OCI-LY3 (cell line): Measurements from ENCODE around the gene HSPG2.

Experiments used
- EZH2phosphoT487 ChIP-seq: fragments of 200-600 bp; shearing (Covaris generic); IDR thresholded peaks from 2 replicates; pipeline ENCODE4 v1.6.1; 2018; ENCODE audit warnings: antibody characterized with exemption, mixed run types, low read depth
- TF ChIP-seq, protein P1 (sequence below): fragments of 200-600, 300-600 bp; sonication (generic); IDR thresholded peaks from 2 replicates; pipeline ENCODE4 v1.5.1; 2014; ENCODE audit warnings: antibody characterized with exemption, low read length, low read depth

DNA sequence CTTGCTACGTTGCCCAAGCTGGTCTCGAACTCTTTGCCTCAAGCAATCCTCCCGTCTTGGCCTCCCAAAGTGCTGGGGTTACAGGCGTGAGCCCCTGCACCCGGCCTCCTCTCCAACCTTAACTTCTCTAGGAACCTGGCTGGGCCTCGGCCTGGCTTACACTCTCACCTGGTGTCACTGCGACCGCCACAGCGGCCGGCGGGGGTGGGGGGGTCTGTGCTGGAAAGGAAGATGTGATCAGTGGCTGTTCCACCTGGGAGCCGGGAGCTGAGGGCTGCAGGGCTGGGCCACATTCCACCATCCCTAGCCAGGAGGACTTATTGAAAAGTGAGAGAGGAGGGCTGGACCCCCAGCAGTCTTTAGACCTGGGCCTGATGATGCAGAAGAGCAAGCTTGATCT lies 48.6 kb downstream of the HSPG2 start:
- no peak for TF ChIP-seq EZH2phosphoT487
- TF ChIP-seq, protein P1, sequence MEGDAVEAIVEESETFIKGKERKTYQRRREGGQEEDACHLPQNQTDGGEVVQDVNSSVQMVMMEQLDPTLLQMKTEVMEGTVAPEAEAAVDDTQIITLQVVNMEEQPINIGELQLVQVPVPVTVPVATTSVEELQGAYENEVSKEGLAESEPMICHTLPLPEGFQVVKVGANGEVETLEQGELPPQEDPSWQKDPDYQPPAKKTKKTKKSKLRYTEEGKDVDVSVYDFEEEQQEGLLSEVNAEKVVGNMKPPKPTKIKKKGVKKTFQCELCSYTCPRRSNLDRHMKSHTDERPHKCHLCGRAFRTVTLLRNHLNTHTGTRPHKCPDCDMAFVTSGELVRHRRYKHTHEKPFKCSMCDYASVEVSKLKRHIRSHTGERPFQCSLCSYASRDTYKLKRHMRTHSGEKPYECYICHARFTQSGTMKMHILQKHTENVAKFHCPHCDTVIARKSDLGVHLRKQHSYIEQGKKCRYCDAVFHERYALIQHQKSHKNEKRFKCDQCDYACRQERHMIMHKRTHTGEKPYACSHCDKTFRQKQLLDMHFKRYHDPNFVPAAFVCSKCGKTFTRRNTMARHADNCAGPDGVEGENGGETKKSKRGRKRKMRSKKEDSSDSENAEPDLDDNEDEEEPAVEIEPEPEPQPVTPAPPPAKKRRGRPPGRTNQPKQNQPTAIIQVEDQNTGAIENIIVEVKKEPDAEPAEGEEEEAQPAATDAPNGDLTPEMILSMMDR: no peak
